Measurements from ENCODE around the gene LARGE1. TPM values are rescaled to one million over a fixed set of nuclear protein-coding genes. Genes with fewer than 3 reads are reported as not detected.
A peak's percentile ranks its signal among the peaks of the same experiment; 100 is the strongest.

Gene LARGE1
- total and polyA plus RNA-seq, 2 experiments from 2014 or later, result 1.5 to 12.8 TPM

DNA sequence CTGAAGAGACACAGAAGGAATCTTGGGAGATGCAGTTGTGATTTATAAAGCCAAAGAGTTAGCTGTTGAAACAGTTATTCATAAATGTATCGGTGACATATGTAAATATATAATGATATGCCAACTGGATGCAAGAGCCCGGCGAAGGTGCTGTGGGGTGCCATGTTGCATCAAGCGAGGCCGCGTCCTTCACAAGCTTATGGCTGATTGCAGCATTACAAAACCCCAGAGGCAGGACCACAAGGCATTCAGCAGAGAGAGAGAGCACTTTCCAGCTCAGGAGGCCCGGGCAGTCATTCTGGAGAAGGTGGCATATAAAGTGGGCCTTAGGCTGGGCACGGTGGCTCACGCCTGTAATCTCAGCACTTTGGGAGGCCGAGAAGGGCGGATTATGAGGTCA is 65.6 kb downstream of the LARGE1 start:
- Histone ChIP-seq H4K20me1 (ENCODE audit: insufficient read depth) (no peaks in the 10 kb centered on the region), H3K4me2 (ENCODE audit: unreplicated experiment) (peak overlapping the region; percentile 96), H3K9ac (peak overlapping the region; percentile 82), H3K4me3 (peak overlapping the region; percentile 81), H3F3A (ENCODE audit: insufficient read depth) (peaks cover 15% of the 10 kb centered on the region; the same call in 1 of the 2 replicates), H3K79me2 (ENCODE audit: insufficient read depth) (peaks cover 44% of the 10 kb centered on the region), H3K4me1 (ENCODE audit: insufficient read depth) (peaks cover 28% of the 10 kb centered on the region), H3K9me3 (ENCODE audit: low read depth) (no peaks in the 10 kb centered on the region), H3K27ac (peak overlapping the region; percentile 63), H3K27me3 (replicated peaks; ENCODE audit: insufficient read depth) (no peaks in the 10 kb centered on the region), H2AFZ (peak overlapping the region; percentile 90), H3K9me2 (ENCODE audit: insufficient read depth) (no peaks in the 10 kb centered on the region), H3K36me3 (ENCODE audit: low read depth) (no peaks in the 10 kb centered on the region)
- no peak for TF ChIP-seq EZH2phosphoT487 (IDR thresholded peaks at IDR 0.05; ENCODE audit: insufficient read depth, low read depth)
- no peak for DNase-seq
- in situ Hi-C loops (cut with MboI), result no loop called here
- 90 to 94% methylated on average over 11 of the region's 11 CpGs for WGBS, 2 experiments (ENCODE audit: low coverage in 1 of 2, low lambda C conversion rate in 2 of 2, missing lambda C conversion rate in 2 of 2)

DNA sequence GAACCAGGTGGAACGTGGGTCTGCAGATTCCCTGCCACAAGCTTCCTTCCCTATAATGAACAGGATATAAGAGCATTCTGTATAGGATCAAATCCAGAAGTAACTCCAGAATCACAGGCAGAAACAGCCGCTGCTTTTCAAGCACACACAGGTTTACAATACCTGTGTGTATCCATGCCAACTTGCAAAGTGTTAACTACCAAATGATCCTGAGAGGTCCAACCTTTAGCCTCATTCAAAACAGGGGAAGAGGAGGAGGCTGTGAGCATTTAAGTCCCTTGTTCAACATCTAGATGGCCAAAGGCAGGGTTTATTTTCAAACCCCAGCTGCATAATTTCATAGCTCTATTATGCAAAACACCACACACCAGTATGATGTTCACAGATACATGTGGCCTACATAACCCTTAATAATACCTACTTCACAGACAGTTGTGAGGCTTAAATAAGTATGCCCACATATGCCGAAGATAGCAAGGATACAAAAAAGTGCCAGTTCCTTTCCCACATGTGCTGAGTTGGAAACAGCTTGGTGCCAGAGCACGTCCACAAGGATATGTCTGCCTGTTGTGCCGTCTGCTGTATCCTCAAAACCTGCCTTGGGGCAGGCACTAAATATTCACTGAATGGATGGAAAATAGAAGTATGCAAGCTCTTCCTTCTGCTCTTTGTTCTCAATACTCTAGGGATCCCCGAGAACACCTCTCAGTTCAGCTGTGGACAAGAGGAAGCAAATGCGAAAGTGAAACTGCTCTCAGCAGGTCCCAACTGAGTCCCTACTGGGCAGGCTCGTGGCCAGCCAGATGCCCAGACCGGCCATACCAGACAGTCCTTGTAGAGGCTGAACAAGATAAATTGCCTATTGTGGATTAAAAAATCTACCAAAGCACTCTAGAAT is 66.8 kb downstream of the LARGE1 start:
- H3K79me2 ChIP-seq (ENCODE audit: insufficient read depth), result peaks cover 31% of the 10 kb centered on the region
- WGBS, 2 experiments (ENCODE audit: low coverage in 1 of 2, low lambda C conversion rate in 2 of 2, missing lambda C conversion rate in 2 of 2), result 22 to 24% methylated on average over 9 of the region's 9 CpGs
- peaks cover 32% of the 10 kb centered on the region for H3K4me1 ChIP-seq (ENCODE audit: insufficient read depth)
- peak overlapping the region; percentile 82 for H3K9ac ChIP-seq
- H3K27ac ChIP-seq, result peak overlapping the region; percentile 63
- no peaks in the 10 kb centered on the region for H4K20me1 ChIP-seq (ENCODE audit: insufficient read depth)
- no peaks in the 10 kb centered on the region for H3K36me3 ChIP-seq (ENCODE audit: low read depth)
- no peaks in the 10 kb centered on the region for H3K9me2 ChIP-seq (ENCODE audit: insufficient read depth)
- no peak for TF ChIP-seq EZH2 (IDR thresholded peaks at IDR 0.05; ENCODE audit: insufficient read depth, poor library complexity, severe bottlenecking)
- no peak for TF ChIP-seq EZH2phosphoT487 (IDR thresholded peaks at IDR 0.05; ENCODE audit: insufficient read depth, low read depth)
- DNase-seq, result peak; percentile 92
- H3K9me3 ChIP-seq (ENCODE audit: low read depth), result no peaks in the 10 kb centered on the region
- peak overlapping the region; percentile 90 for H2AFZ ChIP-seq
- peak overlapping the region; percentile 81 for H3K4me3 ChIP-seq
- H3K27me3 ChIP-seq (replicated peaks; ENCODE audit: insufficient read depth), result no peaks in the 10 kb centered on the region
- peaks cover 15% of the 10 kb centered on the region; the same call in 1 of the 2 replicates for H3F3A ChIP-seq (ENCODE audit: insufficient read depth)
- in situ Hi-C loops (cut with MboI), result no loop called here
- H3K4me2 ChIP-seq (ENCODE audit: unreplicated experiment), result peak overlapping the region; percentile 96

DNA sequence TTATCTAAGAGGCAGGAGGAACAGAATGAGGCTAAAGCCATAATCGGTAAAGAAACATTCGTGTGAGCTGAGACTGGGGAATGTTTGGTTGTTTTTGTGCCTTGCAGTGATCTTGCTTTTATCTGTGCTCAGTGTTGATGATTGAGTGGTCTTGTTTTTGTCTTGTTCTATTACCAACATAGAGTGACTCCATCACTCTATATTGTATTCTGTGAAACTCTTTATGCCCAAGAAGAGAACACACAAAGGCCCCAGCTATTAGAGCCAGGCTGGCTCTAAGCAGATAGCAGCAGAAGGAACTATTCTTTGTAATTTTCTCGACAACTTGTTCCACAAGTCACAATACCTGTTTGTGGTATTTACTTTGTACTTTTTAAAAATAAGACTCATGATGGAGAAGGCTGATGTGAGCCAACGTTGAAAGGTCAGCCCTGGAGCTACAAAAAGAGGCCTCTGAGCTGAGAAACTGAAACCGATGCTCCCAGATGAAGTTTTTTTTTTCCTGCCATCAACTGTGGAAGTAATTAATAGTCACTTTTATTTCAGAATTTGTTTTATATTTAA is 68.4 kb downstream of the LARGE1 start:
- Histone ChIP-seq H3K9me2 (ENCODE audit: insufficient read depth) (no peaks in the 10 kb centered on the region), H3K9ac (peak overlapping the region; percentile 48), H4K20me1 (ENCODE audit: insufficient read depth) (no peaks in the 10 kb centered on the region), H2AFZ (peak overlapping the region; percentile 70), H3K4me3 (peak overlapping the region; percentile 41), H3K27ac (peak overlapping the region; percentile 39), H3K36me3 (ENCODE audit: low read depth) (no peaks in the 10 kb centered on the region), H3K9me3 (ENCODE audit: low read depth) (no peaks in the 10 kb centered on the region), H3K79me2 (ENCODE audit: insufficient read depth) (peaks cover 29% of the 10 kb centered on the region), H3K4me2 (ENCODE audit: unreplicated experiment) (peak overlapping the region; percentile 65), H3K4me1 (ENCODE audit: insufficient read depth) (peaks cover 37% of the 10 kb centered on the region), H3K27me3 (replicated peaks; ENCODE audit: insufficient read depth) (no peaks in the 10 kb centered on the region), H3F3A (ENCODE audit: insufficient read depth) (peaks cover 15% of the 10 kb centered on the region; the same call in 1 of the 2 replicates)
- 41% methylated on average over 5 of the region's 5 CpGs for WGBS, 2 experiments (ENCODE audit: low coverage in 1 of 2, low lambda C conversion rate in 2 of 2, missing lambda C conversion rate in 2 of 2)
- DNase-seq, result peak; percentile 23
- TF ChIP-seq EZH2phosphoT487 (IDR thresholded peaks at IDR 0.05; ENCODE audit: insufficient read depth, low read depth) (no peak), EZH2 (IDR thresholded peaks at IDR 0.05; ENCODE audit: insufficient read depth, poor library complexity, severe bottlenecking) (no peak)
- in situ Hi-C loops (cut with MboI), result no loop called here

DNA sequence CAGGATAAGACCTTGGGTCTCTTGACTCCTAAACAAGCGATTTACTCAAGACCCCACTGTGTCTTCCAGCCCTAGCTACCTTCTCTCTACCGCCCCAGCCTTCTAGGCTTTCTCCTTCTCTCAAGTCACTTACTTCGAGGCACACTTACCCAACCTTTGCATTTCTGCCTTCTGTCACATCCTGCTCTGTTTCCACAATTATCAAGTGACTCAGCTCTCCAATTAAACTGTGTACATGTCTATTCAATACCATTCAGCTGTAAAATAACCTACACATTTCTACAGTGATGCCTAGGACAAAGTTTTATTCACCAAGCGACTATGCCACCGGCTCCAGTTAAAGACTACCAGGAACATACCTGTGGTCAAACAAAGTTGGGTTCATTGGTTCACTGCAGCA is 69.0 kb downstream of the LARGE1 start:
- TF ChIP-seq EZH2 (IDR thresholded peaks at IDR 0.05; ENCODE audit: insufficient read depth, poor library complexity, severe bottlenecking) (no peak), EZH2phosphoT487 (IDR thresholded peaks at IDR 0.05; ENCODE audit: insufficient read depth, low read depth) (no peak)

More for the DNA sequence above, 69.0 kb downstream of the LARGE1 start:
- H2AFZ ChIP-seq, result peak overlapping the region; percentile 70
- no peaks in the 10 kb centered on the region for H3K9me2 ChIP-seq (ENCODE audit: insufficient read depth)
- in situ Hi-C loops (cut with MboI), result no loop called here
- no peaks in the 10 kb centered on the region for H3K9me3 ChIP-seq (ENCODE audit: low read depth)
- H3F3A ChIP-seq (ENCODE audit: insufficient read depth), result peaks cover 15% of the 10 kb centered on the region; the same call in 1 of the 2 replicates
- H3K4me1 ChIP-seq (ENCODE audit: insufficient read depth), result peaks cover 37% of the 10 kb centered on the region
- H4K20me1 ChIP-seq (ENCODE audit: insufficient read depth), result no peaks in the 10 kb centered on the region
- peak; percentile 66 for DNase-seq
- peak overlapping the region; percentile 48; the same call in 1 of the 2 replicates for H3K9ac ChIP-seq
- 58 to 69% methylated on average over 5 of the region's 5 CpGs for WGBS, 2 experiments (ENCODE audit: low coverage in 1 of 2, low lambda C conversion rate in 2 of 2, missing lambda C conversion rate in 2 of 2)
- H3K36me3 ChIP-seq (ENCODE audit: low read depth), result no peaks in the 10 kb centered on the region
- peaks cover 26% of the 10 kb centered on the region for H3K79me2 ChIP-seq (ENCODE audit: insufficient read depth)
- no peaks in the 10 kb centered on the region for H3K27me3 ChIP-seq (replicated peaks; ENCODE audit: insufficient read depth)
- peak overlapping the region; percentile 65 for H3K4me2 ChIP-seq (ENCODE audit: unreplicated experiment)
- peak overlapping the region; percentile 39 for H3K27ac ChIP-seq
- H3K4me3 ChIP-seq, result peak overlapping the region; percentile 41

Data from GM23248 (cell line).